Measurements from ENCODE around the gene CRYBA2. TPM values are rescaled to one million over a fixed set of nuclear protein-coding genes. Genes with fewer than 3 reads are reported as not detected.

Gene CRYBA2
- total and polyA plus RNA-seq, 2 of the 8 experiments (the other 6 are each of a cell fraction or from before 2014, with no cell fraction given), result not detected

- no peaks in the 10 kb centered on the region for H3K9me3 ChIP-seq (ENCODE audit: insufficient read depth in 2 of 2, low read depth in 1 of 2, low read length in 1 of 2)
- no peak overlapping the region for H3K9ac ChIP-seq (replicated peaks in 1 of 4; ENCODE audit: extremely low read depth in 1 of 4, low read depth in 3 of 4, low read length in 3 of 4)
- H3K4me2 ChIP-seq (ENCODE audit: insufficient read depth in 1 of 2, low read depth in 2 of 2, low read length in 2 of 2), result peak overlapping the region; percentile 52 to 60
- H2BK5ac ChIP-seq (ENCODE audit: low read depth, low read length), result no peak overlapping the region
- H3K23ac ChIP-seq (ENCODE audit: insufficient read length), result no peak overlapping the region
- H2AFZ ChIP-seq (ENCODE audit: low read length), result no peak overlapping the region
- H3K4me3 ChIP-seq (ENCODE audit: extremely low read depth in 1 of 4, insufficient read depth in 2 of 4, low read depth in 3 of 4, low read length in 4 of 4), result peak overlapping the region in 2 of 4 experiments; percentile 3 to 42; a peak in 4 of 8 replicates
- H3K27me3 ChIP-seq (replicated peaks in 1 of 4; ENCODE audit: control insufficient read depth in 3 of 4, extremely low read depth in 1 of 4, insufficient read depth in 3 of 4, low read length in 3 of 4), result peaks cover 91 to 98% (median 96%) of the 10 kb centered on the region in 4 experiments
- peak overlapping the region; percentile 88; the same call in 1 of the 2 replicates for H2BK15ac ChIP-seq (ENCODE audit: low read length)
- FAIRE-seq (no peak), DNase-seq (ENCODE audit: low read depth in 1 of 2, low spot score in 2 of 2) (peak in 1 of 2 experiments; percentile 69)
- no peak overlapping the region for H4K91ac ChIP-seq (replicated peaks; ENCODE audit: insufficient read length, low read length)
- no peak overlapping the region; the same call in 1 of the 2 replicates for H4K8ac ChIP-seq (ENCODE audit: extremely low read depth, insufficient read depth, low read length)
- no peak overlapping the region for H3K4ac ChIP-seq (replicated peaks; ENCODE audit: insufficient read length, low read depth, low read length)
- no peak overlapping the region for H2BK120ac ChIP-seq (replicated peaks; ENCODE audit: low read depth, low read length)
- H4K20me1 ChIP-seq (replicated peaks in 1 of 2; ENCODE audit: control insufficient read depth in 1 of 2, insufficient read depth in 2 of 2, low read length in 2 of 2), result peaks cover 12 to 16% of the 10 kb centered on the region in 2 experiments
- no peak overlapping the region for H2BK12ac ChIP-seq (ENCODE audit: low read depth, low read length)
- H3K4me1 ChIP-seq (replicated peaks in 1 of 4; ENCODE audit: control insufficient read depth in 3 of 4, insufficient read depth in 4 of 4, low read length in 3 of 4), result peaks cover 0 to 36% (median 24%) of the 10 kb centered on the region in 4 experiments; a peak in 6 of 7 replicates
- H3K14ac ChIP-seq (ENCODE audit: insufficient read length), result no peak overlapping the region
- CTCF ChIA-PET (ENCODE audit: partially characterized antibody), result interaction anchor here (0.6 to 19.5 kb wide), 9 partner anchors 9 to 198 kb away, joined by 3 to 284 read pairs (median 3); partner anchors contain the start of genes FEV and IHH
- POLR2A ChIA-PET (ENCODE audit: partially characterized antibody), result interaction anchor here (0.9 to 1.8 kb wide), 2 partner anchors 15 to 119 kb away, joined by 3 read pairs; partner anchors contain the start of gene FEV
- peak overlapping the region; percentile 43; the same call in 1 of the 2 replicates for H2BK20ac ChIP-seq (ENCODE audit: low read length)
- H3K79me2 ChIP-seq (ENCODE audit: control insufficient read depth in 1 of 2, insufficient read depth in 2 of 2, low read length in 2 of 2), result no peaks in the 10 kb centered on the region
- H2AK5ac ChIP-seq (ENCODE audit: low read depth, low read length), result 0 out of 2 replicates have a peak overlapping the region, but pooled peaks have one; percentile 75
- H3K18ac ChIP-seq (ENCODE audit: extremely low read depth, low read length), result no peak overlapping the region
- peaks cover 12% of the 10 kb centered on the region; the same call in 1 of the 2 replicates for H3K23me2 ChIP-seq (ENCODE audit: low read depth, low read length)
- 0% methylated on average over 5 of the region's 9 CpGs; no CpG with 5 or more reads in 1 of the 2 experiments for WGBS, 2 experiments (ENCODE audit: extremely low coverage in 1 of 2, insufficient coverage in 1 of 2, insufficient read length in 1 of 2, insufficient replicate concordance in 2 of 2, low coverage in 1 of 2, low lambda C conversion rate in 2 of 2, missing lambda C conversion rate in 1 of 2)
- H3K27ac ChIP-seq (ENCODE audit: low read depth, low read length), result no peak overlapping the region
- 0 out of 8 replicates have a peak, but pooled peaks cover 0 to 5% (median 0%) of the 10 kb centered on the region in 4 experiments for H3K36me3 ChIP-seq (ENCODE audit: control insufficient read depth in 2 of 4, insufficient read depth in 4 of 4, low read length in 3 of 4)
- no peak overlapping the region for H3K56ac ChIP-seq (replicated peaks; ENCODE audit: insufficient read length, low read depth, low read length)
- no peaks in the 10 kb centered on the region for H3K79me1 ChIP-seq (ENCODE audit: low read depth, low read length)
- H4K5ac ChIP-seq (ENCODE audit: insufficient read length, low read depth, low read length), result no peak overlapping the region
- no peak for TF ChIP-seq SRF (IDR thresholded peaks at IDR 0.05; ENCODE audit: low read depth, low read length)
Measured at GRCh38 chr2:218999881-219000568, 6.8 kb upstream of the CRYBA2 start.
